Stimulated activated CD4-positive, alpha-beta T cell treated with anti-CD3 and anti-CD28 coated beads, TNF-alpha, amount 100 ng/mL, for 24 hours (primary cell): Measurements from ENCODE around the gene CXCR5.

Experiments
- DNase-seq, 3 experiments: peaks; one replicate each; pipeline ENCODE4 v3.0.0-alpha.2; 2020; ENCODE audit warnings: low read depth in 3 of 3

CXCR5 gene

DNA sequence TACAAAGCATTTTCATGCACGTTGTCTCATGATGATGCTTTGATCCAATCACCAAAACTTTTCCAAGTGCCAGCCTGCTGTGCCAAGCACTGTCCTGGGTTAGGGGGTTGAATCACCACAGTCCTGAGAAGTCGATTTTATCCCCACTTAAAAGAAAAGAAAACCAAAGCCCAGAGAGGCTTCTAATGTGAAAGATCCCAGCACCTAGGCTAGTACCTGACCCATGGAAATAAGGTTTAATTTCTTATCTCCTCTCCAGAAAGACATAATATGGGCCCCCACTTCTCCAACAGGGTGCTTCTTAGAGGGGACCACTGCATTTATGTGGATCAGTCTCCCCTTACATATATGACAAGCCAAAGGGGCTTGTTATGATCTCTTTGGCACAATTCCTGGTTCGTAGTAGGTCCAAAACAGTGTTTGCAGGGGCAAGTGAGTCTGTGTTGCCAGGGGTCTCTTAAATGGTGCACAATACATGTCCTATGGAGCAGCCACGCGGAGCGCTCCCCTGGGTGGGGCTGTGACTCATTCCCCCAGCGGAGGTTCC, 43.9 kb downstream of the CXCR5 start:
- no peak for DNase-seq

DNA sequence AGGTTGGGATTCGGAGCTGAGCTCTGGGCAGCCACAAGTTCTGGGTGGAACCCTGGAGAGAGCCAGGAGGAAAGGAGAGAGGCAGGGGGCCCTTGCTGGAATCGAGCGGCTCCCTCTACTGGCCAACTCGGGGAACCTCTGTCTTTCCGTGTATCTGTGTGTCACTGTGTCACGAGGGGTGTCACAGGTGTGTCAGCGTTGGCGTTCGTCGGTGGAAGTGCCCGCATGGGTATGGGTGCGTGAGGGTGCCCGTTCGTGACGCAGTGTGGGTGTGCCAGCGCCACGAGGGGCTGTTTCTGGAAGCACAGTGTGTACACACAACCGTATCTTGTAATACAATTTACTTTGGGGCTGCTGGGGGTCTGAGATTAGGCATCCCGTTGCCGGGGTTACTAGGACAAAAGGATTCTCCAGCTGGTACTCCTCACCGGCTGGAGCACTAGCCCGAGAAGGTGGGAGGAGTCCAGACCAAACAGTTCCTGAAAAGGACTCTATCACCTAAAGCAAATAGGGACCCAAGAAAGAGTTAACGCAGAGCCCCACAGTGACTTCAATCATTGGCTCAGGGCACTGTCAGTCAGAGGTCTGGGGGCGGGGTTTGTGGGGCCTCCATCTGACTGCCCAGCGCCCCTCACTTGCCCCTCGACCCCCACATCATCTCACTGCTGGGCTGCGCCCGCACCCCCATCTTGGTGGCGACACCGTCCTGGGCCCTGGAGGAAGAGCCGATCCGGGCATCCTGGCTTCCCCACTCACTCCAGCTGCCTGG, 44.6 kb downstream of the CXCR5 start:
- peak; percentile 83 to 90 (median 89) for DNase-seq

DNA sequence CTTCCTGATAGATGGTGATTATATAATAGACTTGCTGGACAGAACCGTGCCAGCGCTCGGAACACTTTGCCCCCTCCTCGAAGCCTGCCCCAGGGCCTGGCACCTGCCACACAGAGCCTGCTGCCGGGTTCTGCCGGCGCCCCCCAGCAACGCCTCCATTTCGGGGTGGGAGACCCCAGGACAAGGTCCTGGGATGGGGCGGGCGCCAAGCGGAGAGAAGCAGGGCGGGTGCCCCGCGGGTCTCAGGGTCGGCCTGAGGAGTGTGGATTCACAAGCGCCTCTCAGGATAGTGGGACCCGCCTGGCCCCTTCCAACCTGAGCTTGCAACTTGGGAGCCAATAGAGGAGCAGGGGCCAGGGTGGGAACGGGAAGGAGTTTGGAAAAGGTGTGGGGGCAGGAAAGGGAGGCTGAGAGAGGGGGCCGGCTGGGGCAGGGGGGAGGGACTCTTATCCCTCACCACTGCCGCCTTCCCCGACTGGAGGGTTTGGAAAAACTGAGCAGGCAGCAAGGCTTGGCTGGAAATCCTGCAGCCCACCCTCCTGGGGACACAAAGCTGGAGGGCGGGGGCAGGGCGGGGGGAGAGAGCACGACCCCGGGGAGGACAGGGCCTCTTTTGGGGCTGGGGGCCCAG, 45.3 kb downstream of the CXCR5 start:
- DNase-seq: no peak

DNA sequence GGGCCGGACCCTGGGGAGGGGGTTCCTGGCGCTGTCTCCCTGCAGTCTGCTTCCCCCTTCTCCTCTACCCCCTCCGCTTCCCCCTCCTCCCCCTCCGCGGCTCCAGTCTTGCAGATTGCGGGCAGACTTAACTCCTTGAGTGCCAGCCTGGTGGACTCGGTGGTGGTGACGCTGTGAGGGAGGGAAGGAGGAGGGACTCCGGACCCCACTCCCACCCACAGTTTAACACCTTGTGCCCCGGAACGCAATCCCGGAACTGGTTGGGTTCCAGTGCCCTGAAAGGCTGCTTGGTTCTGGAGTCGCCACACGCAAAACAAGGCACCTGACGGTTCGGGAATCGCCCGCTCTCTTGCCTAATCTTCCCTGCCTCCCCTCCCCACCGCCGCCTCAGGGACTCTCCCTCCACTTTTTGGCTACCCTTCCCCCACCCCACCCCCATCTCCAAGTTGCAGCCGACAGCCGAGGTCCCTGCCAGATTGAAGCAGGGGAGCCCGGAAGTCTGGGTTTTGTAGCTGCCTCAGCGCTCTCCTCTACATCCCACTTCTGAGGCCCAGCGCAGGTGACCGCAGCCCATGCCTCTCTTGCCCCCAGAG, 45.9 kb downstream of the CXCR5 start:
- DNase-seq: peak in 1 of 3 experiments; percentile 74

DNA sequence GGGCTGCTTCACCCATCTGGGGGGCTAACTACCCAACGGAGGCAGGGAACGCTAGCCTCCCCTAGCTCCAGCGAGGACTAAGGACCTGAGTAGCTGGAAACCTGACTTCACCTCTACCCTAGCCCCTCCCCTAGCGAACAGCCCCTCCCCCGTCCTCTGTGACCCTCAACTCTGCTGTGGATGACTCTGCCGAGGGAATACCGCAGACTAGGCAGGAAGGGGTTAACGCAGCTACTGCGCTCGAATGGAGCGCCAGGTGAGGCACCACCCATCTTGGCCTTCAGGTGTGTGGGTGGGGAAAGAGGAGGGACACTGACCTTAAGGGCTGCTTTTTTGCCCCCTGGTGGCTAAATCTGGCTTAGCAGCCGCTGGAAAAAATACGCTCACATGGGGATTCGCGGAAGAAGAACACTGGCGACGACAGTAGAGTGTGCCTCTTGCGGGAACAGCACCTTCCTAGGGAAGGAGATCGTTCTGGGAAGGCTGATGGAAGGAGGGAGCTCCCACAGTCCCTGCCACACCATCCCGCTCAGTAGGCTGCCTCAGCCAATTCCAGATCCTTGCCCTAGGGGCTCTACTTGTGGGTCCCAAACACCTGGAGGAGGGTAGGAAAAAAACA, 46.5 kb downstream of the CXCR5 start:
- peak; percentile 76 to 91 (median 78) for DNase-seq

DNA sequence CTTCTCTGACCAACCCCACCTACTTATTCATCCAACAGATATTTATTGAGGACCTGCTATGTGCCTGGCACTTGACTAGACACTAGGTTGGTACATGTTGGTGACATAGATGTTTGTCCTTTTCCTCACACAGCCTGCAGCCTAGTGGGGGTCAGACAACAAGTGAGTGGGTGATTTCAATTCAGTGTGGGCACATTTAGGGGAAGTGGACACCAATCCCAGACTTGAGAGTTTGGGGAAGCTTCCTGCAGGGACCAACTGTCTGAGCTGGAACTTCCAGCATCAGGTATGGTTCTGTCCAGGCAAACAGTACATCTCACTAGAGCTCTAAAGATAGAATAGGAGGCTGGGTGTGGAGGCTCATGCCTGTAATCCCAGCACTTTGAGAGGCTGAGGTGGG, 47.9 kb downstream of the CXCR5 start:
- no peak for DNase-seq

DNA sequence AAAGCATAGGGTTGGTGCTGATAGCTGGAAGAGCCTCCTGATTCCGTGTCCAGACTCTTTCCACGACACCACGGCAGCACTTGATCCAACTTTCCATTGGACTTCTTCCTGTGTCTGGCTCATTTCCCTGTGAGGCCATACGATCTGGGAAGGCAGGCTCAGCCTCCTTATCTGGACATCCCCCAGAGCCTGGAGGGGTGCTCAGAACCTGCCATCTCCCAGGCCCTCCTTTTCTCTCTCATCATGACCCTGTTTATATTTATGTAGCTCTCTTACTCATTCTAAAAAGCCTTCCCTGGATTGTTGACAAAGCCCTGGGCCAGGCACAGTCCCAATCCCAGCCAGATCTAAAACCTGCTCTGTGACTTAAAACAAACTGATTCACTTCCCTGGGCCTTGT, 49.8 kb downstream of the CXCR5 start:
- DNase-seq: no peak

DNA sequence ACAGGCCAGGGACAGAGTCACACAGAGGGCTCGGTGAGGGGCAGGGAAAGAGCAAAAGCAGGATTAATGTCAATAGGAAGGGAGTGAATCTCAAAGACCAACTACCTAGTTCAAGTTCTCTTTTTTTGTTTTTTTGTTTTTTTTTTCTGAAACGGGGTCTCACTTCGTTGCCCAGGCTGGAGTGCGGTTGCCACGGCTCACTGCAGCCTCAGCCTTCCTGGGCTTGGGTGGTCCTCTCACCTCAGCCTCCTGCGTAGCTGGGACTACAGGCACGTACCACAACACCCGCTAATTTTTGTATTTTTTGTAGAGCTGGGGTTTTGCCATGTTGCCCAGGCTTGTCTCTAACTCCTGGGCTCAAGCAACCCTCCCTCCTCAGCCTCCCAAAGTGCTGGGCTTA, 51.7 kb downstream of the CXCR5 start:
- no peak for DNase-seq

DNA sequence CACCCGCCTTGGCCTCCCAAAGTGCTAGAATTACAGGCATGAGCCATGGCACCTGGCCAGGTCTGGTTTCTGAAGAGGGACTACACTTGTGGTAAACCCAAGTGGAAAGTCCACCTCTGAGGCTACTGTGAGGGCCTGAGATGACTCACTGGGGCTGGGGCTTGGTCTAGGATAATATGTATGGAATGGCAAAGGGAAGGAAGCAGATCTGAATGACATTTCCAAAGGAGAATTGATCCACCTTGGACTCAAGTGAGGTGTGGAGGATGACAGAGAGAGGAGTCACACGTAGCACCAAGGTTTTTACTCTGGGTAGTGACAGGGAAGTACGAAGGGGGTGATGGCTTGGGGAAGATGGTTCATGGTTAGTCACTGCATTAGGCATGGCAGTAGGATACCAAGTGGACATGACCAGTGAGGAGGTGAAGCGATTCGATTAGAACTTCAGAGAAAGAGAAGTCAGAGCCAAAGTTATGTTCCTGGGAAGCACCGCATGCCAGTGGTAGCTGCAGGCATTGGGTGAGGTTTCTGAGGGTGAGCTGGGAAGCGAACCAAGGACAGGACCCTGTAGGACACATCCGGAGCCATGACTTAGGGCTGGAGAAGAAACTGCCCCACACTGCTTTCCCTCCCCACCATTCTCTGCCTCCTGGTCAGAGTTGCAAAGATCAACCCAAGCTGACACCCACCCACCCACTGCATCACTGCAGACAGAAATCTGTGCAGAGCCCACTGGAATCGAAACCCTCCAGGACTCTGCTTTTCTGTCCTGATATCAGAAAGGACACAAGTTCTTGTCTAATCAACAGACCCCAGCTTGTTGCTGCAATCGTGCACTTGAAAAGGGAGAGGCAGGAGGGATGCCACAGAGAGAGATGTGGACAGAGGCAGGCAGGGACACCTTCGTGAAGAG, 55.1 kb downstream of the CXCR5 start:
- no peak for DNase-seq

DNA sequence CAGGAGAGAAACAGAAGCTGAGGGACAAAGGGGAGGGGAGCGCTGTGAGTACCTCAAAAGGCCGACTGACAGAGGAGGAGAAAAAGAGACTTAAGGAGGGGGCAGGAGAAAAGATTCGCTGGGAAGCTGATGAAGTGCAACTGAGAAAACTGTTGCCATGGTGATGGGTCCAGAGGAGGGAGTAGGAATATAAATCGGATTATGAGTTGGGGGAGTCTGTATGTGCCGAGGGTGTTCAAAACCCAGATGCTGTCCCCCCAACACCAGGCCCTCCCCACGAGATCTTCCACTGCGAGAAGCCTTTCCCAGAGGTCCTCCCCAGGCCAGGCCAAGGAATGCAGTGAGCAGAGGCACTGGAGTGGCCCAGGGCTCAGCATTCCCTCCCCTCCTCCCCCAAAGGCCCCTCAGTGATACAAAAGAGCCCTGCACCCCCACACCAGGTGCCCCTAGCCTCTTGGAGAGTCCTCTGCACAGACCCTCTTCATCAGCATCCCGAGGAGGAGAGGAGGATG, 55.8 kb downstream of the CXCR5 start:
- DNase-seq: no peak

DNA sequence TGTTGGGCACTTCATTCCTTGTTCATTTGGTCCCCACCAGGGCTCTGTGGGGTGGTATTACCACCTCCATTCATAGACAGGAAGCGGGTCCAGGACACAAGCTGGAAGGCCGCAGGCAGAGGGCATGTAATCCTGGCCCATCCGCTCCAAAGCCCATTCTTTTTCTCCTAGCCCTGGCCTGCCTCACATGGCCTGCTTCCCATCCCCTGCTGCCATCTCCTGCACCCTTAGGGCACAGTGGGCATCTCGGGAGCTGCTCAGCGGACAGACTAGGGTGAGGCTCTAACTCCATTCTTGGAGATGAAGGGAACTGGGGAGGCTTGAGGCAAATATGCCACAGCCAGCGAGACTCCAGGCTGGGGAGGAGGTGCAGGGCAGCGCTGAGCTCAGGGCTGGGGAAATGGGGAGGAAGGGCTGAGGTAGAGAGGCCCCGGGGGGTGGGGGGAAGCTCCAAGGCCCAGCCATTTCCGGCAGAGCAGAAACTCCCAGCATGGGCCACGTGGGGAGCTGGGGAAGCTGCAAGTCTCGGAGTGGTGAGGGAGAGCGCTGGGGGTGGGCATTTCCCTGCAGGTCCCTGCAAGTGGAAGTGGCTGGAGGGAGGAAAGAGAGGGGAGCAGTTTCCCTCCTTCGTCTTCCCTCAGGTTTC, 56.4 kb downstream of the CXCR5 start:
- peak in 2 of 3 experiments; percentile 52 to 69 for DNase-seq

DNA sequence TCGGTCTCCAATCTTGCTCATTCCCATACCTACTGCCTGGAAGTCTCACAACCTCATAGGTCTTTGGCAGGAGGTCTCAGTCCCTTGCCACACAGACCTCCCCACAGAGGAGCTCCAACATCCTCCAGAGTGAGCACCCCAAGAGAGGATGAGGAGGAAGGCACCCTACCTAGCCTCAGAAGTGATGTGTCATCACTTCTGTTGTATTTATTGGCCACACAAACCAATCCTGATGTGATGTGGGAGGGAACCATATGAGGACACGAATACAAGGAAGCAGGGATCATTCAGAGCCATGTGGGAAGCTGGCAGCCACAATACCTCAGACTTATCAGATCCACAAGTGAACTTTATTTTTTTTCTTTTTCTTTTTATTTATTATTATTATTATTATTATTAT, 63.4 kb downstream of the CXCR5 start:
- DNase-seq: no peak
